Measurements from ENCODE around the gene PROCA1.

- TF ChIP-seq, protein P1, sequence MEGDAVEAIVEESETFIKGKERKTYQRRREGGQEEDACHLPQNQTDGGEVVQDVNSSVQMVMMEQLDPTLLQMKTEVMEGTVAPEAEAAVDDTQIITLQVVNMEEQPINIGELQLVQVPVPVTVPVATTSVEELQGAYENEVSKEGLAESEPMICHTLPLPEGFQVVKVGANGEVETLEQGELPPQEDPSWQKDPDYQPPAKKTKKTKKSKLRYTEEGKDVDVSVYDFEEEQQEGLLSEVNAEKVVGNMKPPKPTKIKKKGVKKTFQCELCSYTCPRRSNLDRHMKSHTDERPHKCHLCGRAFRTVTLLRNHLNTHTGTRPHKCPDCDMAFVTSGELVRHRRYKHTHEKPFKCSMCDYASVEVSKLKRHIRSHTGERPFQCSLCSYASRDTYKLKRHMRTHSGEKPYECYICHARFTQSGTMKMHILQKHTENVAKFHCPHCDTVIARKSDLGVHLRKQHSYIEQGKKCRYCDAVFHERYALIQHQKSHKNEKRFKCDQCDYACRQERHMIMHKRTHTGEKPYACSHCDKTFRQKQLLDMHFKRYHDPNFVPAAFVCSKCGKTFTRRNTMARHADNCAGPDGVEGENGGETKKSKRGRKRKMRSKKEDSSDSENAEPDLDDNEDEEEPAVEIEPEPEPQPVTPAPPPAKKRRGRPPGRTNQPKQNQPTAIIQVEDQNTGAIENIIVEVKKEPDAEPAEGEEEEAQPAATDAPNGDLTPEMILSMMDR (optimal IDR thresholded peaks at IDR 0.05 in 1 of 3, IDR thresholded peaks at IDR 0.05 in 1 of 3, conservative IDR thresholded peaks at IDR 0.05 in 1 of 3; ENCODE audit: extremely low read depth in 1 of 3, insufficient read depth in 2 of 3, low read length in 3 of 3) = no peak
- no peak for TF ChIP-seq EZH2 (IDR thresholded peaks at IDR 0.05; ENCODE audit: low read length)
Observed at GRCh38 chr17:28707339-28707720, 4.4 kb downstream of the PROCA1 start.

Measured in keratinocyte (primary cell).